Testis (tissue), 3 donors: Measurements from ENCODE around the gene GABRA5. TPM values are rescaled to one million over a fixed set of nuclear protein-coding genes. Genes with fewer than 3 reads are reported as not detected.

Experiments used
- DNase-seq: peaks from one replicate; pipeline ENCODE4 v3.0.0-alpha.2; 2019
- H3K27ac ChIP-seq, 2 donors: fragments of 200-600 bp; sonication (generic); one replicate each; pipeline ENCODE4 v1.5.1; 2019
- H3K27me3 ChIP-seq: fragments of 200-600 bp; sonication (generic); one replicate; pipeline ENCODE4 v1.5.1; 2019
- H3K36me3 ChIP-seq: fragments of 200-600 bp; sonication (generic); one replicate; pipeline ENCODE4 v1.5.1; 2017; ENCODE audit warnings: low read depth; ENCODE audit errors: missing control alignments
- H3K4me1 ChIP-seq: fragments of 200-600 bp; sonication (generic); one replicate; pipeline ENCODE4 v1.5.1; 2019
- H3K4me3 ChIP-seq, 2 donors: fragments of 200-600 bp; sonication (generic); one replicate each; pipeline ENCODE4 v1.5.1; 2017 to 2019
- H3K9me3 ChIP-seq: fragments of 200-600 bp; sonication (generic); one replicate; pipeline ENCODE4 v1.5.1; 2017
- CTCF ChIP-seq, 3 experiments: fragments of 450-650 bp in 2 of 3; fragments of 200-600 bp in 1 of 3; sonication (generic) in 1 of 3; IDR thresholded peaks; one replicate each; pipeline ENCODE4 v1.5.1; 2016 to 2019; ENCODE audit warnings: antibody characterized with exemption in 3 of 3, mild to moderate bottlenecking in 2 of 3, moderate library complexity in 1 of 3
- POLR2A ChIP-seq: fragments of 450-650 bp; IDR thresholded peaks from one replicate; pipeline ENCODE4 v1.6.1; 2017; ENCODE audit warnings: antibody characterized with exemption, mild to moderate bottlenecking, moderate library complexity
- WGBS, 2 donors: methylation state at CpG; one replicate each; pipeline ENCODE4 v1.1.5; 2018; 5-methylcytosine and 5-hydroxymethylcytosine counted together
- intact Hi-C: fragments of 100-400 bp; cut with DNase I; formaldehyde crosslinking; loops from one replicate; pipeline ENCODE4 v1.15.1; 2023; ENCODE audit warnings: low total_unique reads
- polyA plus RNA-seq: library from polyadenylated mRNA; stranded (reverse); fragments of 350-450 nt; fragmentation: Illumina TruSeq; extraction: RNeasy Lipid Tissue Mini Kit (QIAGEN cat#74804); gene quantifications from one replicate; pipeline ENCODE4 v1.2.3, GENCODE V29; 2014; ENCODE audit warnings: low read depth, low replicate concordance; ENCODE audit not compliant: insufficient read depth
- total RNA-seq, 2 donors: library from RNA; depleted of rRNA; stranded (reverse); fragments of >200 nt; gene quantifications; one replicate each; pipeline ENCODE4 v1.2.3, GENCODE V29; 2016

The GABRA5 gene
- total and polyA plus RNA-seq, 3 donors from 2014 or later: 0.58 to 3.1 (median 3.1) TPM

GRCh38 chr15:26841941-26842340 is 24.9 kb upstream of the GABRA5 start:
- no peaks in the 10 kb centered on the region for H3K9me3 ChIP-seq
- 21 to 36% methylated on average over 12 of the region's 12 CpGs for WGBS, 2 donors
- no peaks in the 10 kb centered on the region for H3K4me1 ChIP-seq
- H3K27ac ChIP-seq: no peak overlapping the region
- intact Hi-C loops: no loop called here
- no peak overlapping the region for H3K4me3 ChIP-seq
- TF ChIP-seq POLR2A (no peak), CTCF (IDR thresholded peaks at IDR 0.05) (no peak)
- H3K27me3 ChIP-seq: no peaks in the 10 kb centered on the region
- H3K36me3 ChIP-seq: no peaks in the 10 kb centered on the region
- no peak for DNase-seq

GRCh38 chr15:26842391-26842790 is 24.5 kb upstream of the GABRA5 start:
- DNase-seq: no peak
- 25 to 36% methylated on average over 8 to 10 of the region's 11 CpGs for WGBS, 2 donors
- no peaks in the 10 kb centered on the region for H3K27me3 ChIP-seq
- intact Hi-C loops: no loop called here
- no peak overlapping the region for H3K27ac ChIP-seq
- TF ChIP-seq CTCF (IDR thresholded peaks at IDR 0.05): no peak
- TF ChIP-seq POLR2A: no peak
- no peak overlapping the region for H3K4me3 ChIP-seq
- H3K4me1 ChIP-seq: no peaks in the 10 kb centered on the region
- H3K9me3 ChIP-seq: no peaks in the 10 kb centered on the region
- no peaks in the 10 kb centered on the region for H3K36me3 ChIP-seq

GRCh38 chr15:26844901-26845300 is 22.0 kb upstream of the GABRA5 start:
- intact Hi-C loops: no loop called here
- no peak overlapping the region for H3K4me3 ChIP-seq
- DNase-seq: no peak

GRCh38 chr15:26848498-26848897 is 18.4 kb upstream of the GABRA5 start:
- Histone ChIP-seq H3K4me1 (no peaks in the 10 kb centered on the region), H3K4me3 (no peak overlapping the region), H3K27ac (no peak overlapping the region), H3K9me3 (no peaks in the 10 kb centered on the region), H3K36me3 (no peaks in the 10 kb centered on the region), H3K27me3 (no peaks in the 10 kb centered on the region)
- DNase-seq: no peak
- TF ChIP-seq POLR2A (no peak), CTCF (IDR thresholded peaks at IDR 0.05) (no peak)
- intact Hi-C loops: no loop called here
- 71 to 78% methylated on average over 1 of the region's 1 CpG for WGBS, 2 donors

More at GRCh38 chr15:26844901-26845300, 22.0 kb upstream of the GABRA5 start:
- Histone ChIP-seq H3K27ac (no peak overlapping the region), H3K4me1 (no peaks in the 10 kb centered on the region), H3K27me3 (no peaks in the 10 kb centered on the region), H3K36me3 (no peaks in the 10 kb centered on the region), H3K9me3 (no peaks in the 10 kb centered on the region)
- TF ChIP-seq POLR2A: no peak
- TF ChIP-seq CTCF (IDR thresholded peaks at IDR 0.05): no peak

- intact Hi-C loops: no loop called here
- 89 to 91% methylated on average over 3 of the region's 3 CpGs for WGBS, 2 donors
- H3K36me3 ChIP-seq: no peaks in the 10 kb centered on the region
- DNase-seq: no peak
- no peaks in the 10 kb centered on the region for H3K9me3 ChIP-seq
- no peak overlapping the region for H3K4me3 ChIP-seq
- TF ChIP-seq CTCF (IDR thresholded peaks at IDR 0.05): no peak
- TF ChIP-seq POLR2A: no peak
- H3K27me3 ChIP-seq: no peaks in the 10 kb centered on the region
- no peaks in the 10 kb centered on the region for H3K4me1 ChIP-seq
- no peak overlapping the region for H3K27ac ChIP-seq
These were observed 16.7 kb upstream of the GABRA5 start for GRCh38 chr15:26850161-26850560.
